HG03108 (cell line): ENCODE results near the gene IGF2.

ENCODE experiments used
- ATAC-seq: cut with Tn5 transposase; IDR thresholded peaks from one replicate; pipeline ENCODE4 v1.9.1; 2021; ENCODE audit warnings: moderate library complexity; ENCODE audit not compliant: unreplicated experiment

Gene IGF2

DNA sequence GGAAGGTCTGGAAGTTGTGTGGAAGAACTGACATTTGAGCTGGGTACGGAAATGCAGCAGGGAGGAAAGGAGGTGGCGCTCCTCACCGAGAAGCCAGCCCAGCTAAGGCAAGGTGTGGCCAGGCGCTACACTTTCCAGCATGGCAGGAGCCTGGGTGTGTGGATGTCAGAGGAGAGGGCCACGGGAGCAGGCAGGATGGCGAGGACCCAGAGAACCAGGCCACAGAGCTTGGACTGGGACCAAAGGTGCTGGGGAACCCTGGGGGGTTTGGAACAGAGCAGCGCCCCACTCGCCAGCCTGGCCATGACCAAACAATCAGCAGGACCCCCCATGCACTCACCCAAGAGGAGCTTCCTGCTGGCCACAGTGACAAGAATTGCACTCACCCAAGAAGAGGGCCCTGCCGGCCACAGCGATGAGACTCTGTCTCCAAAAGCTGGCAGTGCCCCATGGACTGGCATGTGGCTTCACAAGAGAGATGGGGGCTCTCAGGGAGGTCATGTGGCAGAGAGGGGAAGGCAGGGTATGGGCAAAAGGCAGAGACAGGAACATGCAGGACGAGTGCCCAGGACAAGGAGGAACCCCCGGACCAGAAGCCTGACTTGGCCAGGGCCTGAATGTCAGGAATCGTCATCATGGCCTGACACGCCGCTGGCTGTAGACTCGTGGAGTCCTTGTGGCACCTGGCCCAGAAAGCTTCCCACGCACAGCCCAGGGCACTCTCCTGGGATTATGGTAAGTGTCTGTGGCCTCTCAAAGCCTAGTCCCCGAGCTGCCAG is 45.4 kb downstream of the IGF2 start:
- no peak for ATAC-seq

DNA sequence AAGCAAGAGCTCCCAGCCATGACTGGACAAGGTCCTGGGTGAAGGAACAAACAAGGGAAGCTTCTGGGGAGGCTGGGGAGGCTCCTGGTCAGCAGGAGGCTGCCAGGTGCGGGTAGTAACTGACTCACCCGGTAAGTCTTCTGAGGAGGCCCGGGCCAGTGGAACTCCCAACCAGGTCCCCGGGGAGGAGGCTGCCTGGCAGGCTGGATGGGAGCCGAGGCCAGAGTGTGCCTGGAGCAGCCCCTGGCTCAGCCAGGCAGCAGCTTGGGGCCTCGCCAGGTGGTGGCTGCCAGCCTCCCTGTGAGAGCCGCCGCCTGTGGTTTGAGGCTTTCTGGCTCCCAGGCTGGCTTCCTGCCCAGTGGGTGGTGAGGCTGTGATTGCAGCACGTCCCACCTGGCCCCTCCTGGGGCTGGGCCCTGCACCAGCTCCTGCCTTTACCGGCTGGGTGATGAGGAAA is 46.2 kb downstream of the IGF2 start:
- no peak for ATAC-seq

GRCh38 chr11:2092464-2092910 is 46.7 kb downstream of the IGF2 start:
- ATAC-seq, result no peak

GRCh38 chr11:2091786-2092463 is 47.3 kb downstream of the IGF2 start:
- ATAC-seq, result no peak

GRCh38 chr11:2091112-2091746 is 48.0 kb downstream of the IGF2 start:
- no peak for ATAC-seq

- no peak for ATAC-seq
Measured at GRCh38 chr11:2090172-2091111, 48.7 kb downstream of the IGF2 start.

GRCh38 chr11:2089536-2090165 is 49.5 kb downstream of the IGF2 start:
- ATAC-seq, result no peak

DNA sequence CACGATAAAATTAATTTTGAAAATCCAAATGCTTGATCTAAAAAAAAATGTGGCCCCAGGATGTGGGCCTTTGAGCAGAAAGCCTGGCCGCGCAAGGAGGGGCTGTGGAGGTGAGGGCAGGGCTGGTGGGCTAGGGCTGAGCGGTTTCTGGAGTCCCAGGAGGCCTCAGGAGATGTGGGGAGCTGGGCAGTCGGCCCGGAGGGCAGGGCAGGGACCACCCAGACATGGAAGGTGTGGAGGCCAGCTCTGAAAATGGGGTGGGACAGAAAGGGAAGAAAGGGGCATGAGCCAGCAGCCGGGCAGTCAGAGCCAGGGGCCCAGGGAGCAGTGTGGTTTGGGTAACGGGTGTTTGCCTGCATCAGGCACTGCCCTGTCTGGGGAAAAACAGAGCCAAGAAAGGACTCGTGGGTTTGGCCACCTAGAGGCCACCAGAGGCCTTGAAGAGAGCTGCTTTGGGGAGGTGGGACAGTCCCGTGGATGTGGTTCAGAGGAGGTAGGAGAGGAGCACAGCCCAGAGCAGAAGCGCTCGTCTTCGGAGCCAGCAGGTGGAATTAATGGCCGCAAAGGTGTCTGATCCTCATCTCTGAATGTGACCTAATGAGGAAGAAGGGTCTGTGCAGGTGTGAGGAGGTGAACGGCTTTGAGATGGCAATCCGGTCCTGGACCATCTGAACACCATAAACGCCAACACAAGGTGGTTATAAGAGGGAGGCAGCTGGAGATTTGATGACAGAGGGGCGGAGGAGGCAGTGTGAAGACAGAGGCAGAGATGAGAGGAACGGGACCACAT is 50.2 kb downstream of the IGF2 start:
- ATAC-seq, result no peak

GRCh38 chr11:2088284-2088683 is 50.9 kb downstream of the IGF2 start:
- ATAC-seq, result no peak

- ATAC-seq, result no peak
Measured at GRCh38 chr11:2086239-2087040, 52.7 kb downstream of the IGF2 start.

GRCh38 chr11:2085251-2086066 is 53.7 kb downstream of the IGF2 start:
- ATAC-seq, result no peak

DNA sequence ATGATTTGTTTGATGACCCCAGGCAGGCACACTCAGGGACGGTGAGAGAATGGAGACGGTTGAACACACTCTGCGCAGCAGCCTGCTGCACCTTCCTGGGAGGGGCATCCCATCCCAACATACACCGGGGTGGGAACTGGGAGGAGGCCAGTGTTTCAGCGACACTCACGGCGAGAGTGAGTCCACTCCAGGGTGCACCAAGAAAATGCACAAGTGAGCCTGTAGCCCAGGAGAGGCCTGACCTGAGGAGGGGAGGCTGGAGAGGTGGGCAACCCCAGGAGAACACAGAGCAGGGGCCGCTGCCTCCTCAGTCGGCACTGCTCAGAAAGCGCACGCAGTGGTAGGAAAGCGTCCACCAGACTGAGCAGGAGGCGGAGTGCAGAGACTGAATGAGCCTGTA is 54.5 kb downstream of the IGF2 start:
- no peak for ATAC-seq
